Epidermal melanocyte (primary cell): ENCODE data around the gene FOXD4L1.
"Not testable (repeated sequence)": the region's sequence is repeated elsewhere in the genome, so short reads cannot be mapped to it uniquely, and the experiment has no call there.

Source experiments
- DNase-seq: peaks from one replicate; pipeline ENCODE4 v3.0.0; 2011; ENCODE audit warnings: low spot score; ENCODE audit not compliant: insufficient read length

FOXD4L1 gene

DNA sequence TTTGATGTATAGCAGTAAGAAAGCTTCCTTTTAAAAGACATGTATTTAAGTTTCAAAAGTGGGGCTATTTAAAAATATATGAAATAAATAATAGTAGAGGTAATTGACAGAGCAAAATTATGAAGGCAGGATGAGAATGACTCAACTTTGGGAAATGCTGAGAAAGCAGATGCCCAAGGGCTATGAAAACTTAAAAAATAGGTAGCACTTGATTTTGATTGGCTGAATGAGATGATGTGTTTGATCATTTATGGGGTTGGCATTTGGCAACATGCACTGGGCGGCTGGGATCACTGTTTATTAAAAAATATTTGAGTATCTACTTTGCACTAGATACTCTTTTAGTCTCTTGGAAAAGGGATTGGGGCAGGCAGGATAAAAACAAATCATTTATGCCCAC, 26.5 kb downstream of the FOXD4L1 start:
- not testable (repeated sequence) for DNase-seq

DNA sequence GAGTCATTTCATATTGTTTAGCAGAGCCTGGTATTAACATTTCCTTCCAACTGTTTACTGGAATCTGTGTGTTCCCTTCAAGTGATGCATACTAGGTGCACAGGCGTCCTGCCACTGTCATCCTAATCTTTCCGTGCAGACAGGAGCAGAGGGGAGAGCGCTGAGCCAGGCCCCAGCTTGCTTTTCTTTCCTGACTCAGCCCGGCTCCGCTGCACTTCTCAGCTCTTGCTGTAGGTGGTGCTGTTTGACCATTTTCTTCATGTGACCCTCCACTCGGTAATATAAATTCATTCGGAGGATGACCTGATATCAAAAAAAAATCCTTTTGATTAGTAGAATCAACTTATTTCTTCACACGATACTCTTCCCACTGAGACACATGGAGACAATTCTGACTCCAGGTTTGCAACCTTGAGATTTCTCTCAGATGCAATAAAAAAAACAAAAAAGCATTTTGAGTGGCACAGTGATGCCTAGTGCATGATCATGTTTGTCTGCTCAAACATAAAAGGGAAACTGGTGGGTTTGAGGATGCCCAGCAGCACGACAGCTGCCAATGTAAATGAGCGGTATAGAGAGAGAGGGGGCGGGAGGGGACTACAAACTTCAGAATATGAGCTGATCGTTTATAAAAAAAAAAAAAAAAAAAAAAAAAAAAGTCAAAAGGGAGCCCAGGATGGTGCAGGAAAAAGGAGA, 29.0 kb downstream of the FOXD4L1 start:
- not testable (repeated sequence) for DNase-seq

DNA sequence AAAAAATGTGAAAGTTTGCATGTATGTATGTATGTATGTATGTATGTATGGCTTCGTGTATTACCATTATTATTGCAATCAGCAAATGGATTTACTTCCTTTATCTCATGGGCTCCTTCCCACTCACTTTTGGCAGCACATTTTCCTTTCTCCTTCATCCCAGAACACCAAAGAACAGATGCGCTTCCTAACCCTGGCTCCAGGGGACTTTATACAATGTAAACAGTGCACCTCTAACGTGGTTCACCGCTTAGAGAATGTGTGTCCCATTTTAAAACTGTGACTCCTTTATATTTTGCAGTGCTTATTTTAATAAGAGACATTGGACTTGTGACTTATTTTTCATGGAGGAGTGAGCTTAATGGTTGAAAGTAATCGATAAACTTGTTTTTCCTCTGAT, 29.7 kb downstream of the FOXD4L1 start:
- DNase-seq = not testable (repeated sequence)

DNA sequence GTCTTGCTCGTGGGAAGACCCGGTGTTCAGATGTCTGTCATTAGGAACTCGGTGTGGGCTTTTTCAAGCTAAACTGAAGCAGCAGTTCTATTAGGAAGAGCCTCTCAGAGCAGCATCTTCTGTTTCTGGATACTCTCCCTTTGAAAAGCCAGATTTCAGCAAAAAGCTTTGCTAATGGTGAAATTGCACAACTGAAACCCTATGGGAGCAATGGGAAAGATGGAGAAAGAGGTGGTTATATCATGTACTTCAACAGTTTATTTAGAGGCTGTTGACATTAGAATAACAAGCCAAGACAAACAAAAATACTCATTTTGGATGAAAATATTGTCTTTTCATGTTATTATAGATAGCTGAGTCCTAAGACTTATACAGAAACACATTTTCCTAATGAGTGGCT, 30.4 kb downstream of the FOXD4L1 start:
- DNase-seq = not testable (repeated sequence)

DNA sequence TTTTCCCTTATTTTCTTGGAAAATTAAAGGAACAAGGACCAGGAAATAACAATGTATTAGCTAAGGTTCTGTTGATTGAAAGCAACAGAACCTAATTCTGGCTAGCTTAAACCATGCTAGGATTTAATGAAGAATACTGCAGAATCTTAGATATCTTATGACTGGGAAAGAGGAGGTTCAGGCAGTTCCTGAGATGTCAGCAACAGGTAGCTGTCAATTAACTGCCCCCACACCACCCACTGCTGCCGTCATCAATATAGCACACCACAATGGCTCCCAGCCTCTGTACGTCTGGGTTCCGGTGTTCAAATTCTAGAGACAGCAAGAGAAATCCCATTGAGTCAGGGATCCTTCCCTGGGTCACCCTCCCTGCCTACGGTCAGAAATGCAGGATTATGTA, 34.5 kb downstream of the FOXD4L1 start:
- DNase-seq = not testable (repeated sequence)

DNA sequence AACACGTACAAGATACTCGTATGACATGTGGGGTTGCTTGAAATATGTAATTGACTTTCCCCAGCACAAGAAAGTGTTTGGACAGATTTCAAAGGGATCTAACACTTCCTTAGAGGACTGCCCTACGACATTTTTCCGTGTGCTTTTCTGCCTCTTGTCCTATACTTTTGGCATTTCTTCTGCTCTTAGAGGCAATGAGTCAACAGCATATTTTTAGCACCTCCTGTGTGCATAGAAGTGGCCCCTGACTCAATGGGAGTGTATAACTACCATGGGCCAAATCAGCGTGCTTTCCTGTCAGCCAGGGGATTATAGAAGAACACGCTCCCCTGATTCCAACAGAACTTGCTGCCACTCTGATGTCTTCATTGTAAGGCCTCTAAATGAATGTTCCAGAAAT, 38.1 kb downstream of the FOXD4L1 start:
- DNase-seq = not testable (repeated sequence)

DNA sequence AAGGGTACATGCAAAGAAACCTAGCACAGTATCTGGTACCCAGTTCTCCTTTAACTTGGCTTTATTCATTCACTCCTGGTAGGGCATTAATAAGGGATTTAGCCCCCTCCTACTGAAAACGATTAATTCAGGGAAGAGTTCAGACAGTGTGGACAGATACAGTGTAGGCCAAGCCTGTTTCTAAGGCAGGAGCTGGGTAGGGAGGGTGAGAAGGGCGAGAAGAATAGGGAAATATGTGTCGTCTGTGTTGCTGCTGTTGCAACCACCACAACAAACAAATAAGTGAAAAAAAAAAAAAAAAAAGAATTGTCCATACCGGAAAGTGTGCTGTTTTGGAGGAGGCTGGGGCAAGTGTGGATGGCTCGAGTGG, 42.4 kb downstream of the FOXD4L1 start:
- not testable (repeated sequence) for DNase-seq

DNA sequence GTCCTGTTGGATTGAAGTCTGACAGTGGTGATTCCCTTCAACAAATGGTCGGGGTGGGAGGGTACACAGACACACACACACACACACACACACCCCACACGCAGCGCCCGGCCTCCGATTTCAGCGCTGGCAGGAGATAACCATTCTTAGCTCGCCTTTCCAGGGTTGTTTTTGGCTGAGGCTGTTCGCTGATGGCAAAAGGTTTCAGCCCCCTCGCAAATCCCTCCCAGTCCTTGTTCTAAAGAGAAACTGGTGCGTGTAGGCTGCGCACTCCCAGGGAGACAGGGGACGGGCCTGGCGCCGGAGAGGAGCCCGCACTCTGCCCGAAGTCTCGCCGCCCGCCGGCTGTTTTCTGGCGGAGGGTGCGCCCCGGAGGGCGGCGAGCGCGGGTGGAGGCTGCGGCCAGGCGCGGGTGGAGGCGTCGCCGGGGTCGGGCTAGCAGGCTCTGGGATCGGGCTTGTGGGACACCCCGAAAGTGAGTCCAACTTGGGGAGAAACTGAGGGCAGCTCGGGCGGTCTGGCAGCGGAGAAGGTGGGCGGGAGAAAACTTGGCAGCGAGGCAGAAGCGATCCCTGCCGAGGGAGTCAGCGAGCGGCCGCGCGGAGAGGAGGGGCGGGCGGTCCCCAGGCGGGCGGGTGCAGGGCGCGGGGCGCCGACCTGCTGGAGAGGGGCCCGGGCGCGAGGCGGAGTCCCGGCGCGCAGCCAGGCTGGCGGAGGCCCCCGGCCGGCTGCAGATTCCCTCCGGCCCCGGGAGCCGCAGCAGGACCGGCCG, 42.9 kb downstream of the FOXD4L1 start:
- not testable (repeated sequence) for DNase-seq

DNA sequence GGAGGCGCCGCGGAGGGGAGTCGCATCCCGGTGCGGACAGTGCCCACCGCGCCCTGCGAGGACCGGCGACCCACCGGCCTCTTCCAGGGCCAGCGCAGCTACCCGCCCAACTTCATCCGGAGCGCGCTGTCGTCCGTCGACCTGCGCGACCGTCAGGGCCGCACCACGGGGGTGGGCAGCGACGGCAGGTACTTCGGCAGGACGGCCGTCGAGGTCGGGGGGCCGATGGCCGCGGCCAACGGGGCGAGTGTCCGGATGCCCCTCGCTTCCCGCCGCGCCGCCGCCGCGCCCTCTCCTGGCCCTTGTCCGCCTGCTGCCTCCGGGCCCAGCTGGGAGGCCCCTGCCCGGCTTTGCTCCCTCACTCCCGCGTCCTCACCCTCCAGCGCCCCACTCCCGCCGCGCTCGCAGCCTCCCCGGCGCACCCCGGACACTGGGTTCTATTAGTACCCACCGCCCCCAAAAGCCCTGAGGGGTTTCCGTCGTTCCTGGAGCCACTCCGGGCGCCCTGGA, 43.6 kb downstream of the FOXD4L1 start:
- DNase-seq = not testable (repeated sequence)

DNA sequence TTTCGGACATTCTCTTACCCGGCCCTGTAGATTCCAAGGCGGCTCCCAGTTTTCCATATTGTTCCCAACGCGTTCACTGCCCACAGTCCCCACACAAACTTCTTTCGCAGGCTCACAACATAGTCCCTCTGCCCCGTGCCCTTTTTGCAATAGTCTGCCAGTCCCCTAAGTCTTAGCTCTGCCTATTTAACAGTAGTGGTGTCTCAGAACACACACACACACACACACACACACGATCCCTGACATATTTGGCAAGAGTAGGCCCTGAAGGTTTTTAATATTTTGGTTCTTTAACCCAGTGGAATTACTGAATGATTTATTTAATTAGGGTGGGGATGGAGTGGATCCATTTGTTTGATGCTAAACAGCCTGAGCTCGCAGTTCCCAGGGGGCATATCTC, 44.1 kb downstream of the FOXD4L1 start:
- not testable (repeated sequence) for DNase-seq
